Epidermal melanocyte (primary cell): ENCODE results near the gene AMPD3.

ENCODE experiments used
- DNase-seq: peaks from one replicate; pipeline ENCODE4 v3.0.0; 2011; ENCODE audit warnings: low spot score; ENCODE audit not compliant: insufficient read length

The AMPD3 gene

GRCh38 chr11:10503221-10503620 is 48.2 kb downstream of the AMPD3 start:
- DNase-seq, result no peak

GRCh38 chr11:10503777-10504480 is 48.9 kb downstream of the AMPD3 start:
- DNase-seq, result no peak

GRCh38 chr11:10504490-10504889 is 49.4 kb downstream of the AMPD3 start:
- no peak for DNase-seq

- DNase-seq, result no peak
These were observed 50.4 kb downstream of the AMPD3 start for GRCh38 chr11:10505278-10506007.

- no peak for DNase-seq
These were observed 50.9 kb downstream of the AMPD3 start for GRCh38 chr11:10506008-10506370.

- no peak for DNase-seq
These were observed 56.1 kb downstream of the AMPD3 start for GRCh38 chr11:10511181-10511621.

- DNase-seq, result no peak
These were observed 59.1 kb downstream of the AMPD3 start for GRCh38 chr11:10514202-10514601.

GRCh38 chr11:10514709-10515108 is 59.6 kb downstream of the AMPD3 start:
- DNase-seq, result no peak

GRCh38 chr11:10515418-10515817 is 60.4 kb downstream of the AMPD3 start:
- DNase-seq, result no peak

- DNase-seq, result no peak
These were observed 63.1 kb downstream of the AMPD3 start for GRCh38 chr11:10518123-10518522.

GRCh38 chr11:10518891-10519290 is 63.8 kb downstream of the AMPD3 start:
- DNase-seq, result no peak

- DNase-seq, result no peak
These were observed 64.6 kb downstream of the AMPD3 start for GRCh38 chr11:10519630-10520029.

- no peak for DNase-seq
These were observed 65.5 kb downstream of the AMPD3 start for GRCh38 chr11:10520562-10520961.

- DNase-seq, result no peak
These were observed 67.2 kb downstream of the AMPD3 start for GRCh38 chr11:10522276-10522675.

- no peak for DNase-seq
These were observed 67.9 kb downstream of the AMPD3 start for GRCh38 chr11:10522921-10523320.

- no peak for DNase-seq
These were observed 69.4 kb downstream of the AMPD3 start for GRCh38 chr11:10524471-10524870.

- DNase-seq, result no peak
These were observed 72.2 kb downstream of the AMPD3 start for GRCh38 chr11:10526974-10527918.

GRCh38 chr11:10528121-10528520 is 73.1 kb downstream of the AMPD3 start:
- DNase-seq, result no peak

- no peak for DNase-seq
These were observed 74.2 kb downstream of the AMPD3 start for GRCh38 chr11:10529279-10529678.

- no peak for DNase-seq
These were observed 77.5 kb downstream of the AMPD3 start for GRCh38 chr11:10532526-10532925.

GRCh38 chr11:10533323-10533722 is 78.3 kb downstream of the AMPD3 start:
- DNase-seq, result no peak

GRCh38 chr11:10534316-10534715 is 79.3 kb downstream of the AMPD3 start:
- no peak for DNase-seq
